K562 (cell line): ENCODE data around the gene PHF1. TPM values are rescaled to one million over a fixed set of nuclear protein-coding genes. Genes with fewer than 3 reads are reported as not detected.

ENCODE experiments used
- BRD4 ChIP-seq: fragments of 200-600 bp; sonication (generic); IDR thresholded peaks from 2 replicates; pipeline ENCODE4 v1.6.1; 2017; ENCODE audit warnings: inconsistent platforms
- CHD7 ChIP-seq: fragments of 200-600 bp; sonication (generic); IDR thresholded peaks from one replicate; pipeline ENCODE4 v1.6.1; 2012; ENCODE audit warnings: mild to moderate bottlenecking, low read depth, low read length, inconsistent platforms
- ELF2 ChIP-seq: fragments of 250-450 bp; sonication (Bioruptor Pico); IDR thresholded peaks from 2 replicates; pipeline ENCODE4 v1.5.0; 2021; ENCODE audit warnings: mild to moderate bottlenecking
- HCFC1 ChIP-seq: IDR thresholded peaks from 2 replicates; pipeline ENCODE4 v1.6.1; 2012; ENCODE audit warnings: low read depth, low read length, improper control_type of control experiment
- HES1 ChIP-seq: fragments of 450-650 bp; IDR thresholded peaks from 2 replicates; pipeline ENCODE4 v1.6.1; 2016; ENCODE audit warnings: low read depth, mild to moderate bottlenecking, moderate library complexity
- MCM2 ChIP-seq: fragments of 450-650 bp; IDR thresholded peaks from 2 replicates; pipeline ENCODE4 v1.6.1; 2017; ENCODE audit warnings: low read depth, mild to moderate bottlenecking
- MXI1 ChIP-seq: IDR thresholded peaks from 2 replicates; pipeline ENCODE4 v1.6.1; 2011; ENCODE audit warnings: low read depth, mild to moderate bottlenecking, improper control_type of control experiment, low read length
- MYC ChIP-seq, 2 experiments: fragments of 250-450 bp in 1 of 2; sonication (Bioruptor Pico) in 1 of 2; IDR thresholded peaks; 2 replicates each; pipeline versions ENCODE4 v1.5.1 to v1.6.1; 2012 to 2021; ENCODE audit warnings: low read depth in 2 of 2, borderline replicate concordance in 1 of 2, improper control_type of control experiment in 1 of 2, low read length in 1 of 2, mild to moderate bottlenecking in 1 of 2, moderate library complexity in 1 of 2
- NCOA6 ChIP-seq: fragments of 450-650 bp; IDR thresholded peaks from 2 replicates; pipeline ENCODE4 v1.6.1; 2017; ENCODE audit warnings: mild to moderate bottlenecking
- NKRF ChIP-seq: fragments of 450-650 bp; IDR thresholded peaks from 2 replicates; pipeline ENCODE4 v1.6.1; 2016; ENCODE audit warnings: borderline replicate concordance
- POLR2B ChIP-seq: fragments of 450-650 bp; IDR thresholded peaks from 2 replicates; pipeline ENCODE4 v1.6.1; 2018; ENCODE audit warnings: low read depth; ENCODE audit not compliant: partially characterized antibody
- ZBED1 ChIP-seq: IDR thresholded peaks from 2 replicates; pipeline ENCODE4 v1.6.1; 2014
- ZKSCAN3 ChIP-seq: fragments of 250-450 bp; sonication (Bioruptor Pico); IDR thresholded peaks from 2 replicates; pipeline ENCODE4 v1.4.0; 2020
- ZNF586 ChIP-seq: fragments of 450-650 bp; formaldehyde crosslinking; conservative IDR thresholded peaks from 2 replicates; pipeline ENCODE4 v1.4.0; 2020; ENCODE audit warnings: mild to moderate bottlenecking, moderate library complexity
- polyA plus RNA-seq, 8 experiments: library from polyadenylated mRNA; depleted of rRNA in 4 of 8; stranded (reverse) in 5 of 8; unstranded in 3 of 8; fragments of >200 nt; fragmentation: Nextera tagmentation in 2 of 8; fragmentation: Illumina TruSeq in 1 of 8; extraction: Ambion mirVana in 2 of 8; extraction: Trizol in 1 of 8; gene quantifications; 2 replicates each; pipeline versions ENCODE4 v1.2.1 to v1.2.3, GENCODE V29; 2011 to 2014; ENCODE audit warnings: inconsistent platforms in 1 of 8, missing spikeins in 1 of 8
- total RNA-seq, 7 experiments: library from RNA; depleted of rRNA in 6 of 7; stranded (reverse); fragments of >200 nt in 6 of 7; fragmentation: Illumina TruSeq in 2 of 7; extraction: Trizol in 2 of 7; gene quantifications; 2 replicates each; pipeline versions ENCODE4 v1.2.1 to v1.2.3, GENCODE V29; 2011 to 2021; ENCODE audit warnings: low replicate concordance in 1 of 7

PHF1 gene
- total and polyA plus RNA-seq, 9 of the 15 experiments (the other 6 are each of a cell fraction or from before 2014, with no cell fraction given), result 3.7 to 64.2 (median 33.7) TPM

- TF ChIP-seq POLR2B (peak; percentile 83), MYC (IDR thresholded peaks at IDR 0.05; ENCODE audit: low read depth, low read length) (peak; percentile 95), MYC (CRISPR knock-in tag; IDR thresholded peaks at IDR 0.05; ENCODE audit: borderline replicate concordance, low read depth) (peak; percentile 89), HES1 (peak; percentile 86), ZNF586 (CRISPR knock-in tag) (no peak), ZKSCAN3 (CRISPR knock-in tag) (no peak), ELF2 (CRISPR knock-in tag) (peak; percentile 86), MXI1 (peak; percentile 83; the same call in 1 of the 2 replicates), NCOA6 (no peak), BRD4 (no peak; the same call in 1 of the 2 replicates), CHD7 (no peak), ZBED1 (no peak; the same call in 1 of the 2 replicates), MCM2 (no peak), HCFC1 (peak; percentile 81), NKRF (peak; percentile 98)
Measured at GRCh38 chr6:33417903-33418689, 7.3 kb downstream of the PHF1 start, which contains the start of gene CUTA (continued).
